Kidney (tissue), 14 donors: ENCODE results near the gene RASL12. TPM values are rescaled to one million over a fixed set of nuclear protein-coding genes. Genes with fewer than 3 reads are reported as not detected.

ENCODE experiments used
- DNase-seq, 5 donors: peaks; one replicate each; pipeline ENCODE4 v3.0.0-alpha.2; 2013 to 2020
- FAIRE-seq: peaks from 2 replicates; lab custom pipeline; 2012; peaks lifted over from hg19 to GRCh38; lab: Jason Lieb, UNC
- H3K27ac ChIP-seq, 2 donors: one replicate each; pipeline ENCODE4 v1.7.0; 2013; ENCODE audit warnings: low read depth in 2 of 2, low read length in 2 of 2, inconsistent platforms in 1 of 2
- H3K27me3 ChIP-seq: one replicate; pipeline ENCODE4 v1.7.1; 2013; ENCODE audit warnings: low read length, inconsistent platforms; ENCODE audit not compliant: control insufficient read depth, insufficient read depth
- H3K36me3 ChIP-seq, 3 donors: one replicate each; pipeline versions ENCODE4 v1.7.0 to v1.7.1; 2013; ENCODE audit warnings: low read length in 3 of 3, control low read depth in 1 of 3, inconsistent platforms in 1 of 3; ENCODE audit not compliant: insufficient read depth in 3 of 3, control insufficient read depth in 2 of 3
- H3K4me1 ChIP-seq, 3 donors: one replicate each; pipeline versions ENCODE4 v1.7.0 to v1.7.1; 2013; ENCODE audit warnings: low read length in 3 of 3, inconsistent platforms in 1 of 3, low read depth in 1 of 3; ENCODE audit not compliant: control insufficient read depth in 2 of 3, insufficient read depth in 2 of 3
- H3K4me3 ChIP-seq, 3 donors: one replicate each; pipeline versions ENCODE4 v1.7.0 to v1.8.1; 2013; ENCODE audit warnings: low read length in 3 of 3, control low read depth in 1 of 3, inconsistent platforms in 1 of 3
- H3K9ac ChIP-seq, 3 donors: one replicate each; pipeline versions ENCODE4 v1.7.0 to v1.7.1; 2013; ENCODE audit warnings: low read length in 3 of 3, control low read depth in 1 of 3, inconsistent platforms in 1 of 3
- H3K9me3 ChIP-seq, 3 donors: one replicate each; pipeline versions ENCODE4 v1.7.0 to v1.7.1; 2013; ENCODE audit warnings: low read length in 3 of 3, control low read depth in 1 of 3, inconsistent platforms in 1 of 3; ENCODE audit not compliant: control insufficient read depth in 2 of 3, insufficient read depth in 1 of 3
- CTCF ChIP-seq: IDR thresholded peaks from 3 replicates; pipeline ENCODE4 v1.5.1; 2012; ENCODE audit warnings: mild to moderate bottlenecking, moderate library complexity, borderline replicate concordance; ENCODE audit not compliant: insufficient read depth; ENCODE audit errors: extremely low read depth
- intact Hi-C: fragments of 100-400 bp; cut with DNase I; formaldehyde crosslinking; loops from one replicate; pipeline ENCODE4 v1.11.1; 2022
- polyA plus RNA-seq: library from polyadenylated mRNA; stranded (reverse); fragments of 350-450 nt; fragmentation: Illumina TruSeq; extraction: RNeasy Lipid Tissue Mini Kit (QIAGEN cat#74804); gene quantifications from one replicate; pipeline ENCODE4 v1.2.3, GENCODE V29; 2014; ENCODE audit warnings: low read depth, low replicate concordance; ENCODE audit not compliant: insufficient read depth
- total RNA-seq: library from RNA; stranded (reverse); fragmentation: NEBNext Ultra II Directional; extraction: Animal tissue kit (Norgen Biotek cat#: 25700); gene quantifications from one replicate; pipeline ENCODE4 v1.2.1, GENCODE V29; 2021
- donor health status: control.
- donor health status: control.
- donor health status: control.
- donor health status: control.
- donor health status: control.
- donor health status: DM: yes; HTN: yes; CAD: no.
- donor health status: Normal renal cell carcinoma (clear cell type).

RASL12 gene
- total and polyA plus RNA-seq, 2 donors from 2014 or later: 6.7 to 7.6 TPM

- H3K9ac ChIP-seq: no peak overlapping the region
- intact Hi-C loops: no loop called here
- H3K27ac ChIP-seq: no peak overlapping the region
- H3K9me3 ChIP-seq: no peaks in the 10 kb centered on the region
- DNase-seq: peak in 4 of 5 donors; percentile 76 to 92 (median 83)
- no peak for FAIRE-seq
- peaks cover 0 to 16% (median 10%) of the 10 kb centered on the region in 3 donors for H3K4me1 ChIP-seq
- H3K27me3 ChIP-seq: no peaks in the 10 kb centered on the region
- H3K36me3 ChIP-seq: no peaks in the 10 kb centered on the region
- peak; percentile 29 for TF ChIP-seq CTCF
- no peak overlapping the region for H3K4me3 ChIP-seq
Observed at GRCh38 chr15:65083262-65083701, 15.5 kb upstream of the RASL12 start.

DNA sequence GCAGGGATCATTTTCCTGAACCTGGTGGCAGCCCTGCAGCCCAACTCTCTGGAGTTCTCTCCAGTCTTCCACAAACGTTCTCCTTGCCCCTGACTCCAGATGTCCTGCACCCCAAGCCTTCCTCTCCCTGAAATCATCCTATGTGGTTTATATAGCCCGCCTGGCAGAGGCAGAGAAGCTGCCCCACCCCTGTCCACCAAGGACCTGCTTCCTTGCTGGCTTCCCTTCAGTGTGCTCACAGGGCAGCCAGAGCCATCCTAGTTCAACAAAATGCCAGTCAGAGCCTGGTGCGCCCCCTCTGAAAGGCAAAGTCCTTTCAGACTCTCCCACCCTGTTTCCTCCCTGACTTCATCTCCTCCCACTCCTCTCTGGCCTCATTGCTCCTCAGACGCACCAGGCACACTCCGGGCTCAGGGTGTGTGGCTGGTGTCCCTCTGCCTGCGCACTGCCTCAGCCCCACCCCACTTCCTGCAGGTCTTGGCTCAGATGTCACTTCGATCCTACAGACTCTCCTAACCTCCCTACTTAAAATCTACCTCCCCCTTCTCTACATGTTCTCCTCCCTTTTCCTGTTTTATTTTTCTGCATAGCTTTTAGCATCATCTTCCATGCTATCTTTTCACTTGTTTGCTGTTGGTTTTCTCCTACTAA is 14.6 kb upstream of the RASL12 start:
- H3K36me3 ChIP-seq: no peaks in the 10 kb centered on the region
- intact Hi-C loops: no loop called here
- H3K4me3 ChIP-seq: no peak overlapping the region
- no peak overlapping the region for H3K9ac ChIP-seq
- no peak overlapping the region for H3K27ac ChIP-seq
- no peaks in the 10 kb centered on the region for H3K9me3 ChIP-seq
- FAIRE-seq (no peak), DNase-seq (peak in 4 of 5 donors; percentile 63 to 80 (median 80))
- no peaks in the 10 kb centered on the region for H3K27me3 ChIP-seq
- peaks cover 0 to 11% (median 7%) of the 10 kb centered on the region in 3 donors for H3K4me1 ChIP-seq
- no peak for TF ChIP-seq CTCF

- Histone ChIP-seq H3K4me3 (no peak overlapping the region), H3K36me3 (no peaks in the 10 kb centered on the region), H3K9me3 (no peaks in the 10 kb centered on the region), H3K27me3 (no peaks in the 10 kb centered on the region), H3K4me1 (peaks cover 0 to 9% (median 6%) of the 10 kb centered on the region in 3 donors), H3K27ac (no peak overlapping the region), H3K9ac (no peak overlapping the region)
- FAIRE-seq (no peak), DNase-seq (no peak)
- intact Hi-C loops: no loop called here
- no peak for TF ChIP-seq CTCF
Observed at GRCh38 chr15:65081758-65082157, 14.0 kb upstream of the RASL12 start.

- Histone ChIP-seq H3K27ac (no peak overlapping the region), H3K9me3 (no peaks in the 10 kb centered on the region), H3K4me3 (no peak overlapping the region), H3K9ac (no peak overlapping the region), H3K36me3 (no peaks in the 10 kb centered on the region), H3K27me3 (no peaks in the 10 kb centered on the region), H3K4me1 (peaks cover 0 to 9% (median 6%) of the 10 kb centered on the region in 3 donors)
- TF ChIP-seq CTCF: no peak
- intact Hi-C loops: no loop called here
- DNase-seq (no peak), FAIRE-seq (no peak)
Observed at GRCh38 chr15:65081270-65081669, 13.5 kb upstream of the RASL12 start.
